Activated naive CD8-positive, alpha-beta T cell treated with anti-CD3 and anti-CD28 coated beads for 36 hours (primary cell): ENCODE results near the gene LOXL4. TPM values are rescaled to one million over a fixed set of nuclear protein-coding genes. Genes with fewer than 3 reads are reported as not detected.
A peak's percentile ranks its signal among the peaks of the same experiment; 100 is the strongest.

Source experiments
- DNase-seq: peaks from one replicate; pipeline ENCODE4 v3.0.0; 2021
- H3K27ac Mint-ChIP-seq: one replicate; pipeline ENCODE4 v1.8.0; 2022; ENCODE audit warnings: mild to moderate bottlenecking, moderate library complexity, mixed read lengths
- H3K27me3 Mint-ChIP-seq: one replicate; pipeline ENCODE4 v1.8.0; 2022; ENCODE audit warnings: mild to moderate bottlenecking, mixed read lengths
- H3K36me3 Mint-ChIP-seq: one replicate; pipeline ENCODE4 v1.8.0; 2021; ENCODE audit warnings: mild to moderate bottlenecking, mixed read lengths
- H3K4me1 Mint-ChIP-seq: one replicate; pipeline ENCODE4 v1.8.0; 2021; ENCODE audit warnings: mixed read lengths
- H3K4me3 Mint-ChIP-seq: one replicate; pipeline ENCODE4 v1.8.0; 2022; ENCODE audit warnings: mild to moderate bottlenecking, moderate library complexity, mixed read lengths
- H3K9me3 Mint-ChIP-seq: one replicate; pipeline ENCODE4 v1.8.0; 2022; ENCODE audit warnings: mixed read lengths
- total RNA-seq, 2 experiments: library from RNA; stranded (reverse); gene quantifications; one replicate each; pipeline ENCODE4 v1.2.3, GENCODE V29; 2021

The LOXL4 gene
- not detected for total RNA-seq

GRCh38 chr10:98267894-98268693 lies at the start of gene LOXL4:
LOXL4 (minus strand) TSS chr10:98268194; CDS start chr10:98263019, 5,175 bp downstream.
- peaks cover 39% of the 10 kb centered on the region for H3K27me3 Mint-ChIP-seq
- DNase-seq = peak; percentile 15
- no peak within 1 kb of the TSS for H3K27ac Mint-ChIP-seq
- no peaks in the 10 kb centered on the region for H3K4me1 Mint-ChIP-seq
- H3K9me3 Mint-ChIP-seq = no peaks in the 10 kb centered on the region
- peak within 1 kb of the TSS; percentile 52 for H3K4me3 Mint-ChIP-seq
- no peaks in the 10 kb centered on the region for H3K36me3 Mint-ChIP-seq

- Mint-ChIP-seq H3K36me3 (no peaks in the 10 kb centered on the region), H3K4me1 (no peaks in the 10 kb centered on the region), H3K27ac (no peak overlapping the region)
Observed at GRCh38 chr10:98316661-98317060, 48.7 kb upstream of the LOXL4 start.

GRCh38 chr10:98316170-98316569 lies 48.2 kb upstream of the LOXL4 start:
- Mint-ChIP-seq H3K4me1 (no peaks in the 10 kb centered on the region), H3K9me3 (no peaks in the 10 kb centered on the region), H3K27ac (no peak overlapping the region), H3K27me3 (peaks cover 6% of the 10 kb centered on the region), H3K4me3 (no peak overlapping the region), H3K36me3 (no peaks in the 10 kb centered on the region)
- DNase-seq = no peak

More at GRCh38 chr10:98316661-98317060, 48.7 kb upstream of the LOXL4 start:
- Mint-ChIP-seq H3K9me3 (no peaks in the 10 kb centered on the region), H3K4me3 (no peak overlapping the region), H3K27me3 (peaks cover 6% of the 10 kb centered on the region)
- DNase-seq = no peak

GRCh38 chr10:98314532-98315284 lies 46.7 kb upstream of the LOXL4 start:
- no peak overlapping the region for H3K27ac Mint-ChIP-seq

GRCh38 chr10:98313598-98313997 lies 45.6 kb upstream of the LOXL4 start:
- DNase-seq = no peak
- Mint-ChIP-seq H3K4me3 (no peak overlapping the region), H3K9me3 (no peaks in the 10 kb centered on the region), H3K27me3 (peaks cover 22% of the 10 kb centered on the region), H3K4me1 (peaks cover 6% of the 10 kb centered on the region), H3K27ac (no peak overlapping the region), H3K36me3 (no peaks in the 10 kb centered on the region)

More at GRCh38 chr10:98314532-98315284, 46.7 kb upstream of the LOXL4 start:
- Mint-ChIP-seq H3K27me3 (peaks cover 11% of the 10 kb centered on the region), H3K4me3 (no peak overlapping the region), H3K9me3 (no peaks in the 10 kb centered on the region), H3K36me3 (no peaks in the 10 kb centered on the region), H3K4me1 (no peaks in the 10 kb centered on the region)
- DNase-seq = no peak

GRCh38 chr10:98312822-98313221 lies 44.8 kb upstream of the LOXL4 start:
- Mint-ChIP-seq H3K4me3 (no peak overlapping the region), H3K27me3 (peaks cover 25% of the 10 kb centered on the region), H3K4me1 (peaks cover 6% of the 10 kb centered on the region), H3K27ac (no peak overlapping the region), H3K9me3 (no peaks in the 10 kb centered on the region), H3K36me3 (no peaks in the 10 kb centered on the region)
- DNase-seq = no peak

- Mint-ChIP-seq H3K36me3 (no peaks in the 10 kb centered on the region), H3K27ac (no peak overlapping the region), H3K4me1 (peaks cover 6% of the 10 kb centered on the region), H3K27me3 (peaks cover 25% of the 10 kb centered on the region), H3K4me3 (no peak overlapping the region), H3K9me3 (no peaks in the 10 kb centered on the region)
- DNase-seq = no peak
Observed at GRCh38 chr10:98312349-98312748, 44.4 kb upstream of the LOXL4 start.

GRCh38 chr10:98310701-98311100 lies 42.7 kb upstream of the LOXL4 start:
- Mint-ChIP-seq H3K36me3 (no peaks in the 10 kb centered on the region), H3K4me3 (no peak overlapping the region), H3K27me3 (peaks cover 24% of the 10 kb centered on the region), H3K4me1 (peaks cover 6% of the 10 kb centered on the region), H3K27ac (no peak overlapping the region), H3K9me3 (peaks cover 2% of the 10 kb centered on the region)
- DNase-seq = no peak

- peak; percentile 16 for DNase-seq
- Mint-ChIP-seq H3K36me3 (no peaks in the 10 kb centered on the region), H3K27me3 (peaks cover 28% of the 10 kb centered on the region), H3K27ac (no peak overlapping the region), H3K4me1 (peaks cover 6% of the 10 kb centered on the region), H3K4me3 (no peak overlapping the region), H3K9me3 (peaks cover 2% of the 10 kb centered on the region)
Observed at GRCh38 chr10:98309366-98310355, 41.7 kb upstream of the LOXL4 start.

GRCh38 chr10:98308669-98309365 lies 40.8 kb upstream of the LOXL4 start:
- DNase-seq = no peak
- peaks cover 6% of the 10 kb centered on the region for H3K4me1 Mint-ChIP-seq
- H3K36me3 Mint-ChIP-seq = no peaks in the 10 kb centered on the region
- H3K9me3 Mint-ChIP-seq = peaks cover 2% of the 10 kb centered on the region
- peaks cover 28% of the 10 kb centered on the region for H3K27me3 Mint-ChIP-seq
- no peak overlapping the region for H3K4me3 Mint-ChIP-seq
- H3K27ac Mint-ChIP-seq = no peak overlapping the region

- H3K27ac Mint-ChIP-seq = no peak overlapping the region
- H3K4me3 Mint-ChIP-seq = no peak overlapping the region
- peaks cover 6% of the 10 kb centered on the region for H3K4me1 Mint-ChIP-seq
- peaks cover 28% of the 10 kb centered on the region for H3K27me3 Mint-ChIP-seq
- H3K36me3 Mint-ChIP-seq = no peaks in the 10 kb centered on the region
- DNase-seq = no peak
- peaks cover 2% of the 10 kb centered on the region for H3K9me3 Mint-ChIP-seq
Observed at GRCh38 chr10:98307916-98308541, 40.0 kb upstream of the LOXL4 start.

GRCh38 chr10:98306501-98306900 lies 38.5 kb upstream of the LOXL4 start:
- Mint-ChIP-seq H3K27ac (no peak overlapping the region), H3K27me3 (peaks cover 28% of the 10 kb centered on the region), H3K9me3 (peaks cover 2% of the 10 kb centered on the region), H3K4me3 (no peak overlapping the region), H3K36me3 (no peaks in the 10 kb centered on the region), H3K4me1 (peaks cover 6% of the 10 kb centered on the region)
- no peak for DNase-seq

GRCh38 chr10:98303569-98303968 lies 35.6 kb upstream of the LOXL4 start:
- no peaks in the 10 kb centered on the region for H3K4me1 Mint-ChIP-seq
- peaks cover 17% of the 10 kb centered on the region for H3K27me3 Mint-ChIP-seq
- no peak overlapping the region for H3K4me3 Mint-ChIP-seq
- H3K36me3 Mint-ChIP-seq = no peaks in the 10 kb centered on the region
- no peak for DNase-seq
- peaks cover 2% of the 10 kb centered on the region for H3K9me3 Mint-ChIP-seq
- H3K27ac Mint-ChIP-seq = no peak overlapping the region
